ENCODE measurements around the gene EPAS1. TPM values are rescaled to one million over a fixed set of nuclear protein-coding genes. Genes with fewer than 3 reads are reported as not detected.

Gene EPAS1
- total and polyA plus RNA-seq, 9 of the 15 experiments (the other 6 are each of a cell fraction or from before 2014, with no cell fraction given): 0.25 to 11.2 (median 4.1) TPM

- no peak for TF ChIP-seq DIDO1 (tag; IDR thresholded peaks at IDR 0.05; ENCODE audit: low read depth)
- TF ChIP-seq RNF2 (IDR thresholded peaks at IDR 0.05): peak; percentile 73
- TF ChIP-seq, protein P1, sequence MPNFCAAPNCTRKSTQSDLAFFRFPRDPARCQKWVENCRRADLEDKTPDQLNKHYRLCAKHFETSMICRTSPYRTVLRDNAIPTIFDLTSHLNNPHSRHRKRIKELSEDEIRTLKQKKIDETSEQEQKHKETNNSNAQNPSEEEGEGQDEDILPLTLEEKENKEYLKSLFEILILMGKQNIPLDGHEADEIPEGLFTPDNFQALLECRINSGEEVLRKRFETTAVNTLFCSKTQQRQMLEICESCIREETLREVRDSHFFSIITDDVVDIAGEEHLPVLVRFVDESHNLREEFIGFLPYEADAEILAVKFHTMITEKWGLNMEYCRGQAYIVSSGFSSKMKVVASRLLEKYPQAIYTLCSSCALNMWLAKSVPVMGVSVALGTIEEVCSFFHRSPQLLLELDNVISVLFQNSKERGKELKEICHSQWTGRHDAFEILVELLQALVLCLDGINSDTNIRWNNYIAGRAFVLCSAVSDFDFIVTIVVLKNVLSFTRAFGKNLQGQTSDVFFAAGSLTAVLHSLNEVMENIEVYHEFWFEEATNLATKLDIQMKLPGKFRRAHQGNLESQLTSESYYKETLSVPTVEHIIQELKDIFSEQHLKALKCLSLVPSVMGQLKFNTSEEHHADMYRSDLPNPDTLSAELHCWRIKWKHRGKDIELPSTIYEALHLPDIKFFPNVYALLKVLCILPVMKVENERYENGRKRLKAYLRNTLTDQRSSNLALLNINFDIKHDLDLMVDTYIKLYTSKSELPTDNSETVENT (CRISPR knock-in tag; IDR thresholded peaks at IDR 0.05): no peak
- TF ChIP-seq HMG20B (CRISPR knock-in tag; IDR thresholded peaks at IDR 0.05): no peak
- no peak for TF ChIP-seq ZNF583 (CRISPR knock-in tag; IDR thresholded peaks at IDR 0.05)
- no peak for TF ChIP-seq SNAPC5 (CRISPR knock-in tag; IDR thresholded peaks at IDR 0.05)
- TF ChIP-seq FOXK2 (conservative IDR thresholded peaks at IDR 0.05 in 1 of 2, IDR thresholded peaks at IDR 0.05 in 1 of 2; ENCODE audit: low read depth in 2 of 2): peak in 1 of 2 experiments; percentile 37; a peak in 1 of 4 replicates
- TF ChIP-seq FOXM1 (IDR thresholded peaks at IDR 0.05; ENCODE audit: low read depth): no peak
- TF ChIP-seq FOXM1 (CRISPR knock-in tag; IDR thresholded peaks at IDR 0.05; ENCODE audit: low read depth): no peak
- no peak for TF ChIP-seq MAFK (IDR thresholded peaks at IDR 0.05; ENCODE audit: low read length)
- TF ChIP-seq ZNF24 (IDR thresholded peaks at IDR 0.05): no peak
- peak; percentile 54 for TF ChIP-seq ZFP36 (IDR thresholded peaks at IDR 0.05; ENCODE audit: low read depth, low read length, partially characterized antibody)
- TF ChIP-seq, protein P2, sequence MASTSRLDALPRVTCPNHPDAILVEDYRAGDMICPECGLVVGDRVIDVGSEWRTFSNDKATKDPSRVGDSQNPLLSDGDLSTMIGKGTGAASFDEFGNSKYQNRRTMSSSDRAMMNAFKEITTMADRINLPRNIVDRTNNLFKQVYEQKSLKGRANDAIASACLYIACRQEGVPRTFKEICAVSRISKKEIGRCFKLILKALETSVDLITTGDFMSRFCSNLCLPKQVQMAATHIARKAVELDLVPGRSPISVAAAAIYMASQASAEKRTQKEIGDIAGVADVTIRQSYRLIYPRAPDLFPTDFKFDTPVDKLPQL (IDR thresholded peaks at IDR 0.05; ENCODE audit: extremely low read depth, insufficient read length): no peak
- no peak for TF ChIP-seq ZNF174 (CRISPR knock-in tag; IDR thresholded peaks at IDR 0.05)
- TF ChIP-seq ARHGAP35 (IDR thresholded peaks at IDR 0.05; ENCODE audit: partially characterized antibody): no peak
- TF ChIP-seq, protein P3, sequence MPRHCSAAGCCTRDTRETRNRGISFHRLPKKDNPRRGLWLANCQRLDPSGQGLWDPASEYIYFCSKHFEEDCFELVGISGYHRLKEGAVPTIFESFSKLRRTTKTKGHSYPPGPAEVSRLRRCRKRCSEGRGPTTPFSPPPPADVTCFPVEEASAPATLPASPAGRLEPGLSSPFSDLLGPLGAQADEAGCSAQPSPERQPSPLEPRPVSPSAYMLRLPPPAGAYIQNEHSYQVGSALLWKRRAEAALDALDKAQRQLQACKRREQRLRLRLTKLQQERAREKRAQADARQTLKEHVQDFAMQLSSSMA (CRISPR knock-in tag; IDR thresholded peaks at IDR 0.05): no peak
- TF ChIP-seq, protein P4, sequence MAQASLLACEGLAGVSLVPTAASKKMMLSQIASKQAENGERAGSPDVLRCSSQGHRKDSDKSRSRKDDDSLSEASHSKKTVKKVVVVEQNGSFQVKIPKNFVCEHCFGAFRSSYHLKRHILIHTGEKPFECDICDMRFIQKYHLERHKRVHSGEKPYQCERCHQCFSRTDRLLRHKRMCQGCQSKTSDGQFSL (CRISPR knock-in tag; IDR thresholded peaks at IDR 0.05): no peak
- TF ChIP-seq, protein P4 (tag; IDR thresholded peaks at IDR 0.05): no peak
- TF ChIP-seq GMEB1 (CRISPR knock-in tag; IDR thresholded peaks at IDR 0.05): no peak
- no peak for TF ChIP-seq NFATC3 (IDR thresholded peaks at IDR 0.05)
- TF ChIP-seq PHF20 (IDR thresholded peaks at IDR 0.05; ENCODE audit: partially characterized antibody): peak; percentile 41
- TF ChIP-seq CBX5 (IDR thresholded peaks at IDR 0.05; ENCODE audit: borderline replicate concordance, low read depth): no peak
- TF ChIP-seq MCM7 (IDR thresholded peaks at IDR 0.05): no peak
- TF ChIP-seq CBX2 (IDR thresholded peaks at IDR 0.05; ENCODE audit: insufficient read depth, low read length, poor library complexity, severe bottlenecking): no peak
- TF ChIP-seq ZNF23 (CRISPR knock-in tag; IDR thresholded peaks at IDR 0.05): no peak
- peak; percentile 25 for TF ChIP-seq NEUROD1 (IDR thresholded peaks at IDR 0.05; ENCODE audit: borderline replicate concordance, low read depth, low read length, partially characterized antibody)
Measured at GRCh38 chr2:46428911-46429436, 131.8 kb downstream of the EPAS1 start (continued).
